Retina (tissue), 1 donor: ENCODE data around the gene TMEM114.

Experiments
- DNase-seq: peaks from one replicate; pipeline ENCODE4 v3.0.0-alpha.2; 2016

TMEM114 gene

DNA sequence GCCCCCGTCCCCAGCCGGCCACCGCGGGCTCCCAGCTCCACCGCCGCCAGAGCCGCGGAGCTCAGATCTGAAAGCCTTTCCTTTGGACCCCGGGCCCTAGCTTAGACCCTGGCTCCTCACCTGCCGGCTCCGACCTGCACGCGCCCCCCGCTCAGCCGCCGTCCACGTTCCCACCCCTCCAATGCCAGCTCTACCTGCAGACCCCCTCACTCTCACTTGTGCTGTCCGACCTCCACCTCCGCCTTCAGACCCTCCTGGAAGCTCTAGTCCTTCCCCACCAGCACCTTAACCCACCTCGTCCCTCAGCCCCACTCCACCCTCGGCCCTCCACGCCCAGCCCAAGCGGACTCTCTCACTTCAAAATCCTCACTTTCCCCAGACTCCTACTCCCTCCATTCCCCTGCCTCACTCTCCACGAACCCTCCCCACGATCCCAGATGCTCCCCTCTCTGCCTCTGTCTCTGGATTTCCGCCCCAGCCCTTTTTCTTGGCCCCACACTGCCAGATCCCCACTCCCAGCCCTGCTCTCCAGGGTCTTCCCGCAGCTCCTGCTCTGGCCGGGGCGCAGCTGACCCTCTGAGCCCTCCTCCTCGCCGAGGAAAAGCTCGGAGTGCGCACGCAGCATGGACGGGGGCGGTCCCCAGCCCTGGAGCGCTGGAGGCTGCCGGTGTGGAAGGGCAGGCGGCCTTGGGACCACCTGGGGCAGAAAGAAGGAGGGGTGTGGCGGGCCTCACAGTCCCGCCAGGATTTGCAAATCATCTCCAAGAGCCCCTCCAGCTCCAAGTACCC, at the start of gene TMEM114:
Gene TMEM114, minus strand, starts transcription at position 612 of the 789 bp plus-strand sequence. CDS start 673 bp downstream, outside the sequence.
- DNase-seq, result peak; percentile 56

DNA sequence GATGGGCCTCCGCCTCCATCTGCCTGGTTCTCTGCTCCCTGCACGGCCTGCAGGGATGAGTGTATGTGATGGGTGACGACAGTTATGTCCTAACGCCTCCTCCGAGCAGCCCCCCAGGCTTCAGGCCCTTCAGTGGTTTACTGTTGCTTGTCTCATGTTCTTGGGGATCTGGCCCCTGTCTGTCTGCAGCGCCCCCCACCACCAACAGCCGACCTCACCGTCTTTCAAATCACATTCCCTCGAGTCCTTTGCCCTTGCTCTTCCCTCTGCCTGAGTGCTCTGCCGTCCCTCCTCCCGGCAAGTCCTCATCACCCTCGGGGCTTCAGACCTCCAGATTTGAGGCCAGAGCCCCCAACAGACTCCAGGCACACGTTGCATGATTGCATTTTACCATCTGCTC, 49.4 kb upstream of the TMEM114 start:
- no peak for DNase-seq

GRCh38 chr16:8634991-8635736, 44.9 kb upstream of the TMEM114 start:
- no peak for DNase-seq

GRCh38 chr16:8632675-8633182, 42.4 kb upstream of the TMEM114 start:
- no peak for DNase-seq

- DNase-seq, result no peak
Measured at GRCh38 chr16:8631818-8632465, 41.6 kb upstream of the TMEM114 start.

- no peak for DNase-seq
Measured at GRCh38 chr16:8631373-8631772, 41.1 kb upstream of the TMEM114 start.

DNA sequence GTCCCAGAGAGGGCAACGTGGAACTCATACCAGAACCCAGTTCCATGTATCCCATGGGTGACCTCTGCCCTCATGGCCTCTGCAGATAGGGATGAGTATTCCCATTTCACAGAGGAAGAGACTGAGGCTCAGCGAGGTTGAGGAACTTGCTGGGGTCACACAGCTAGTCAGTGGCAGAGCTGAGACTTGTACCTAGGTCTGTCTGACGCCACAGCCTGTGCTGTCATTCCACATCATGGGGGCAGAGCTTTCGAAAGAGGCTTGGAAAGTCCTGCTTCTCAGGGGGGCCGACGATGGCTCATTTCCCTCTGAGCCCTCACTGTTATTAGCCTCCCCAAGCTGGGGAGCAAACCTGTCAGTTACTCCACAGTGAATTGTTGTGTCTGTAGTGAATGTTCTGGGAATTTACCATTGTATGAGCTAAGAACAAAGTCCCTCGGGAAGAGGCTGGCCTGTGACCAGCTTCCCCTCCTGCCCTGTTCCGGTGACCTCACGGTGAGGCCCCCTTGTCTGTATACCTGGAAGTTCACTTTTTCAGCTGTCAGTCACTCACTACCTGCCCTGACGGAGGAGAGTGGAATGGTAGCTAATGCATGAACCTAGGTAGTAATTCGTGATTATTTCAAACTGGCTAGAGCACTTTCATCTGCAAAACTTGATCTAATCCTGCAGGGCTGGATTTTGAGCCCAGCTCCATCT, 40.1 kb upstream of the TMEM114 start:
- no peak for DNase-seq

DNA sequence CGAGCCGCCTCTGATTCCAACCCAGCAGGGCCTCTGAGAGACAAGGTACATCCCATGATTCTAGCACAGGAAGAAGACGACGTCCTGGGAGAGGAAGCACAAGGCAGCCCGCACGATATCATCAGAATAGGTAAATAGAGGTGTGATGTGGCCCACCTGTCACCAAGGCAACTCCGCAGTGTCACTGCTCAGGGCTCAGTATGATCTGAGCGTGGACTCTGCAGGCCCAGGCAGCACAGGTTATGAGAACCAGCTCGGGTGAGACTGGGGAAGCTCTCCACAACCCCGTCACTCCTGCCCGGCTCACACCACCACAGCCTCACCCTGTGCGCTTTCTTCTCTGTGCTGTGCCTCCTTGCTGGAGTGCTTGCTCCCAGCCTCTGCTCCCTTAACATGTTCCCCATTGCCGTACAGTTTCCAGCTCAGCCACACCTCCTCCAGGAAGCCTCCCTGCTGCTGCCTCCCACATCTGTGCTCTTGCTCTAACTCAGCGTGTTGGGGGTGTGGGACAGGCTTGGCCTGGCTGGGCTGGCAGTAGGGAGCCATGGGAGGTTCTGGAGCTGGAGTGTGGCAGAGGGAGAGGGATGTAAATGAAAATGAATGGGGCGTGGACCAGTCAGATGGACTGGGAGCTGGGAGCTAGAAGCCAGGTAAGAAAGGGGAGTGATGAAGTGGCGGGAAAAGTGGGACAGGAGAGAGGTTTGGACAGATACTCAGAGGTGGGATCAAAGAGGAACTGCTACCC, 38.8 kb upstream of the TMEM114 start:
- no peak for DNase-seq

GRCh38 chr16:8627456-8627855, 37.1 kb upstream of the TMEM114 start:
- DNase-seq, result no peak

GRCh38 chr16:8626946-8627345, 36.6 kb upstream of the TMEM114 start:
- DNase-seq, result no peak

GRCh38 chr16:8625491-8626087, 35.3 kb upstream of the TMEM114 start:
- DNase-seq, result no peak

DNA sequence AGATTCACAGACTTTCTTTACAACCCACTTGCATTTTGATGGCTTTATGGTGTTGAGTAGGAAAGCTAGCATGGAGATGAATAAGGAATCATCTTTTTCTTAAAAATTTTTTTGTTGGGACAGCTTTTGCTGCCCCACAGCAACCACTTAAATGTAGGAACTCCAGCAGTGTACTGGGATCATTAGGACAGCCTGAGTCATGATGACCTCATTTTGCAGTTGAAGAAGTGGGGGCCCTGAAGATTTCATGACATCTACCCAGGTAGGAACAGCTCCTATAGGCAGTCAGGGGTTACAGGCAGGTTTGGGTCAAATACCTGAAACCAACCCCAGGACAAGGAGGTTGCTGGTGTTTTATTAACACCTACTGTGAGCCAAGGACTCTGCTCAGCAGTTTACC, 33.3 kb upstream of the TMEM114 start:
- DNase-seq, result no peak

- no peak for DNase-seq
Measured at GRCh38 chr16:8622315-8622656, 32.0 kb upstream of the TMEM114 start.

- DNase-seq, result peak; percentile 95
Measured at GRCh38 chr16:8621572-8622314, 31.4 kb upstream of the TMEM114 start, which contains the start of gene METTL22. METTL22 (plus strand) TSS chr16:8621698; CDS start chr16:8625666, 3,968 bp downstream.

GRCh38 chr16:8621222-8621571, 30.9 kb upstream of the TMEM114 start:
- DNase-seq, result no peak

GRCh38 chr16:8620535-8620934, 30.2 kb upstream of the TMEM114 start:
- DNase-seq, result no peak

DNA sequence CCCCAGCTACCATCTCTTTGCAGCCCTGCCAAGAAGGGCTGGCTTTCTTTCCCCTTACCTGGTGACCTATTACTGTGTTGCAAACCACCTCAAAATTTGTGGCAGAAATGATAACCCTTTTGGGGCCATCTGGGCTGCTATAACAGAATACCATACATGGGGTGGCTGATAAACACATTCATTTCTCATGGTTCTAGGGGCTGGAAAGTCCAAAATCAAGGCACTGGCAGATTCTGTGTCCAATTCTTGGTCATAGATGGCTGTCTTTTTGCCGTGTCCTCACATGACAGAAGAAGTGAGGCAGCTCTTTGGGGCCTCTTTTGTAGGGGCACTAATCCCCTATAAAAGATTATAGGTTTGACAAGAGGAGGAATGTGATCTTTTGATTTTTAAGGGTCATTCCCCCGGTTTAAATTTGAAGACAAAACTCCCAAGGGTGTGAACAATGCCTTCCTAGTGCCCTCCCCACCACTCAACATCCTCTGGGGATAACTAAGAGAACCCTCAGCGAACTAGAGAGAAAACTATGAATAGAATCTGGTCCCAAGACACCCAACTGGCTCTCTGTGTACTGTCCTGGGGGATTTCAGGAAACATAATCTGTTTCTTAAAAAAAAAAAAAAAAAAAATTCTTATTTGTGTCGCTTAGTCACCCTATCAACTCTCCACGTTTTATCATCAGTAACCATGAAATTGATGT, 29.5 kb upstream of the TMEM114 start:
- no peak for DNase-seq

DNA sequence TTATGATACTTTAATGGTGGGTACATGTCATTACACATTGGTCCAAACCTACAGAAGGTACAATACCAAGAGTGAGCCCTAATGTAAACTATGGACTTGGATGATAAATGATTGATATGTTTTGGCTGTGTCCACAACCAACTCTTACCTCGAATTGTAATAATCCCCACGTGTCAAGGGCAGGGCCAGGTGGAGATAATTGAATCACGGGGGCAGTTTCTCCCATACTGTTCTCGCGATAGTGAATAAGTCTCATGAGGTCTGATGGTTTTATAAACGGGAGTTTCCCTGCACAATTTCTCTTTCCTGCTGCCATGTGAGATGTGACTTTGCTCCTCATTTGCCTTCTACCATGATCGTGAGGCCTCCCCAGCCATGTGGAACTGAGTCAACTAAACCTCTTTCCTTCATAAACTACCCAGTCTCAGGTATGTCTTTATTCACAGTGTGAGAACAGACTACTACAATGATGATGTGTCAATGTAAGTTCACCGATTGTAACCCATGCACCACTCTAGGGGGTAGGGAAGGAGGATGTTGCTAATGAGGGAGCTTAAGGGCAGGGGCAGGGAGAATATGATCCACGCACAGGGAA, 24.2 kb upstream of the TMEM114 start:
- DNase-seq, result no peak

- no peak for DNase-seq
Measured at GRCh38 chr16:8611886-8612600, 21.7 kb upstream of the TMEM114 start.
